NCI-H146 treated with DMSO at 0.1 percent for 48 hours (cell line): ENCODE results near the gene PPP1R12B.
"Not testable (repeated sequence)": the region's sequence is repeated elsewhere in the genome, so short reads cannot be mapped to it uniquely, and the experiment has no call there.

Experiments
- DNase-seq: peaks from one replicate; lab custom pipeline; 2025; ENCODE audit not compliant: unreplicated experiment; lab: John Stamatoyannopoulos, UW

PPP1R12B gene

GRCh38 chr1:202577381-202577780, 228.9 kb downstream of the PPP1R12B start:
- no peak for DNase-seq

DNA sequence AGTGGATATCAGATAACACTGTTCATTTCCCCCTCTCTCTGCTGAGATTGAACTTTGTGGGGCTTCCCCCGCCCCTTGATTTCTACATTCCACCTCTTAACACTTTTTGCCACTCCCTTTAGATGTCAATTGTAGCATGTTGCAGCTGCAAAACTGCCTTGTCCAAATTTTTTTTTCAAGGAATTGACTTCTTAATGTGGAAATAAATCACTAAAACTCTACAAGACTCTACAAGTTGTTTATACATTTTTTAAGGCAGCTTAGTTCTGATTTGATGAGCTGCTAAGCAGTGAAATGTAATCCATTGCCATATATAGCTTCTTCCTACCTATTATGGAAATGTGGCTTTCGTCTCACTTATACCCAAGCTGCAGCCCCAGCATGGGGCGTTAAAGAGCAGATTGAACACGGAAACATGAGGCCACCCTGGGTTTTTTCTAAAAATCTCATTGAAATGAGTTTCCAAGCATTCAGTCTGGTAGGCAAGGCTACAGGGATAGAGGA, 229.6 kb downstream of the PPP1R12B start:
- no peak for DNase-seq

DNA sequence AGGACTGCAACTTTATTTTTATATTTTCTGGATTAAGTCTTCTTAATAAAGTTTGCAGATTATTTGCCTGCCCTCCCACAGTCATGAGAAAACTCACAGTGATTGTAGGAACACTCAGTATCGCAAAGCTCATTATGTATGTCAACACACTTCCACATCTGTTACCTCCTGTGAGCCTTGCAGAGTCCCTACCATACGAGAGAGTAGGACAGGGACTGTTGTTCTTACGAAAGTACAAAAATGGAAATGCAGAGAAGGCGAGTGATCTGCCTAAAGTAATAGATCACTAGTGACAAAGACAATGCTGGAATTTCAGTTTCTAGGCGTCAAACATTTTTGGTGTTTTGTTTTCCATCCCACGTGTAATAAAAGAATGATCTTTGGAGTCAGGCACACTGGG, 230.1 kb downstream of the PPP1R12B start:
- no peak for DNase-seq

DNA sequence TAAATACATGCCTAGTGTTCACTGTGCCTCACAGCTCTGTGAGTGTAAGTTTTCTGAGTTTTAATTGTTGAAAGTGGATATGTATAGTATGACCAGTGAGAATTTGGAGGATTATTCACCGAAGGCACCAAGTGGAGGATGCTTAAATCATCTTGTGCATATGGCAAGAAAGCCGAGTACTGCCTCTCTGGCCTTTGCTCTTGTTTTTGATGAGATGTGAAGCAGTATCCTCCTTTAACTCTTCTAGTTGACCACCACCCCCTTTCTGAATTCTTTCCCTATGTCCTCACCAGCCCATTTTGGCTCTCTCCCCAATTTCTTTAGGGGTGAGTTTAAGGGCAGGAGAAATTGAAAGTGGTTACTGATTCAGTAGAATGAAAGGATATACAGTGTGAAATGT, 231.3 kb downstream of the PPP1R12B start:
- DNase-seq = no peak

DNA sequence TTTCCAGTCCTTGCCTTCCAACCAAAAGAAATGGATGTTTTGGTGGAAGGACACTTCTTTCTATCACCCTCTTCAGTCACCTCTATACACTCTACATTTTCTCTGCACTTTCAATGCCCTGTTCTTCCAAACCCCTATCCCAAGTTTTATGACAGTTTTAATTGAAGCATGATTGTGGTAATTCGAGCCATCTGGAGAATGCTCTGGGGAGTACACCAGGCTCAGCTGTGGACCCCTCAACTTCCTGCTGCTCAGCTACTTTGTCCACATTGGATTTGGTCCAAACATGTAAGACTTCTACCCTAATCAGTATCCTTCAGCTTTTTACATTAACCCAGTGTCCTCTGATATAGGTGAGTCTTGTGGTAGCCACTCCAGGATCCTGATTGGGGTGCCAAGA, 232.1 kb downstream of the PPP1R12B start:
- DNase-seq = no peak

DNA sequence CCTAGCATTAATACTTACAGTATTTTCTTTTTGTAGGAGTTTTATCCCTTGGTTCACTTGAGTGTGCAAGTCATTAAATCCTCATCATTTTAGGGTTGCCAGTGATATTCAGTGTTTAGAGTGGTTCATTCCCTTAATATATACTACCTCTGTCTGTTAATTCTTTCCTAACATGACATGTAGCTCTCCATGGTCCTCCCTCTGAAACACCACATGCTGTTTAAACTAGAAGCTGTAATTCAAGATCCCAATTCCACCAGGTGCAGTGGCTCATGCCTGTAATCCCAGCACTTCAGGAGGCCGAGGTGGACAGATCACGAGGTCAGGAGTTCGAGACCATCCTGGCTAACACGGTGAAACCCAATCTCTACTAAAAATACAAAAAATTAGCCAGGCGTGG, 233.9 kb downstream of the PPP1R12B start:
- DNase-seq = not testable (repeated sequence)

- DNase-seq = no peak
Observed at GRCh38 chr1:202584707-202585589, 236.4 kb downstream of the PPP1R12B start.

DNA sequence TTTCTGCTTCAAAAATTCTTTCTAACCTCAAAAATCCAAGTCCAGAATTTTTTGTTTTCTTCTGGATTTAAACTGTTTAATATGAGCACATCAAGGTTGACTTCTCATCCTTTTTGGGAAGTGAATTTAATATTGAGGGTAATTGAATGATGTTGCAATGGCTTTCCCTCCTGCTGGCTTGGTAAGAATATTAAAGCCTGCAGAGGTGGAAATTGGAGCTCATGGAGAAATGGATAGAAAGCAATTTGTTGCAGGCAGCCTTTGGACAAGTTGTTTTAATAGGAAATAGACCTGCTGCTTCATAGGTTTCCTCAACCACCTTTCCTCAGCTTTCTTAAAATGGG, 237.1 kb downstream of the PPP1R12B start:
- no peak for DNase-seq

DNA sequence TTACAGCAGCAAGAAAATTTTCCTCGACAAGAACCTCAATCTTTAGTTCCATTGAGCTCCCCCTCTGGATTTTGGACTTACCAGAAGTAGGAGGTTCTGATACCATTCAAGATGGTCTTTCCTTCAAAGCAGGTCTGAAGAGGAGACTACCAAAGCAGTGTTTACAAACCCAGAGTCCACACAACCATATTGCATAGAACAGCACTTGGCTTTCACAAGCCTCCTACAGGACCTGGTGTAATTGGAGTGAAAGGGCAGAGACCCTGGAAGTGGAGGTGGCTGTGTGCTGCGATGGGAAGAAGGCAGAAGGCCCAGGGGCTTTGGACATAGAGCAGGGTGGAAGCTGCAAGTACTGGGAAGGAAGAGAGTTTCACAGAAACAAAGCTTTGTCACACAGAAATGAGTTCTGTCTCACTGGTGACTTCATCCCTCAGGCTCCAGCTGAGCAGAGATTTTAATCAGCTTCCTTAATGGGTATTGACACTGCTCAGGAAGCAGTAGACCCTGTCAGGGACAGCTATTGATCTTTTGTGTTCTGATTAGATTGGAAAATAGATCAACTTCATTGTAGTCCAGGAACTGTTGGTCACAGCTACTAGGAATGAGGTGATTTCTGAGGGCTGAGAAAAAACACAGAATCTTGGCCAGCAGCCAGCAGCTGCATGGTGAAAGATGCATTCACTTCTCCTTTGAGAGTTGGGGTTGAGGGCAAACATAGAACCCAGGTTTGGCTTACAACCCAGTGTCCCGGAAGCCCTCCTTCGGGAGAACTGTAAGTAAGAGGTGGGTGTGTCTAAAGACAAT, 237.7 kb downstream of the PPP1R12B start:
- peak; percentile 24 for DNase-seq

DNA sequence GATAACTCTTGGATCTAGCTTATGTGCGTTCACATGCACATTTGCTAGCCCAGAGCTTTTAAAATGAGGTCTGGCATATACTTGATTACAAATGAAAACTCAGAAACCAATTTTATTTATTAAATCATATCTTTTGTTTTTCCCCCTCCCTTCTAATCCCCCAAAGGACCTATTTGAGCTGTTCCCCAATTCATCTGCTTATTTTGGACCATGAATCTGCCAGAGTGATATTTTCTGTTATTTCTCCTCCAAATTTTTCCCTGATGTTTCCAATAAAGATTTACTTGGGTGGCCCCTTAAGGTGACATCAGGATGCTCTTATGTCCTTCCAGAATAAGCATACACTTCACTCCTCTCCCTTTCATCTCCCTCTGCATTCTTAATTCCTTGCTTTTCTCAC, 238.4 kb downstream of the PPP1R12B start:
- DNase-seq = no peak

DNA sequence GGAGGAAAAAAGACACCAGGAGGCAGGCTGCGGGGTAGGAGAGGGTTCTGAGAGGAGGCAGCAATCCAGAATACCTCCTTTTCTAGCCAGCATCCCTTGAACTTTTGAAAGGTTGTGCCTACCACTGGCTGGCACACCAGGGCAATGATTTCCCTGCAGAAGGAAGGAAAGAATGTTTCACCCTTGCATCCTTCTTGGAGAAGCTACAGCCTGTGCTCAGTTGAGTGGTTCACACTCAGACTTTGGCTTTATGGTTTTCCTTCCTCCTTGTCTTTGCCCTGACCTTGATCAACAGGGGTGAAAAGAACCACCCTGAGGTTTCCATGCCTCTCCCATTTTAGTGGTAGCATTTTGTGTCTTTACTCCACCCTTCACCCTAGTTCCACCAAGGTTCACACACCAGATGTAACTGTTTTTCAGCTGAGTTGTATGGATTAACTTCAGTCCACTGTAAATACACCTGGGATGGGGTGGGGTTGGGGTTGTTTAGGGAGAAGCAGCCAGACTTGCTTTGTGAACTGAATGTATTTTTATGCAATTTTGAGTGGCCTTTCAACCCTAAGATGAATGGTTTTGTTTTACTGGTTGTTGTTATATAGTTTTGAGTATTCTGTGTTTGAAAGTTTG, 239.5 kb downstream of the PPP1R12B start:
- no peak for DNase-seq

DNA sequence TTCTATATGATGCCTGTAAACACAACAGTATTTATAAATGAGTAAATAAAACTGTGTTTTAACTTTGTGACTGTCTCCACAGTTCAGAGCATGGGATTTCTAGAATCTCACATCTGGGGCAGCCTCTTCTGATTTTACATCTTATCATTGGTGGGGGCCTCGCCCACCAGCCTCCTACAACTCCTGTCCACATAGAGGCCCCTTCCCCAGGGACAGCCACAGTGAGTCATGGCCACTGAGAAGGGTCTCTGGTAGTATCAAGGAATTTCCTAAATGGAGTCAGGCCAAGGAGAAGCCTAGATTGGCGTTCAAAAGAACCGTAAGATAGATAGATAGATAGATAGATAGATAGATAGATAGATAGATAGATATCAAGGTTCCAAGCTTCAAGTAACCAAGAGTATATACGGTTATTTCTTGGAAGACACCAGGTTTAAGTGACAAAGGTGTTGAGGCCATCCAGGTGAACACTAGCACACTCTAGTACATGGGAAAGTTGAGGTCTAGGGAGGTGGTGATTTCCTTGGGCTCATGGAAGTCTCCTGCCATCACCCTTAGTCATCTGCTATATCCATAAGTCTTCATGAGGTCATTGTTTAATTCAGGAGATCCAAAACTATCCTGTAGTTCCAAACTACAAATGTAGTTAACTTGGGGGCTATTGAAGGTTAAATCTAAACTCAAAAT, 240.1 kb downstream of the PPP1R12B start:
- DNase-seq = no peak

GRCh38 chr1:202589190-202589930, 240.9 kb downstream of the PPP1R12B start:
- no peak for DNase-seq

GRCh38 chr1:202590126-202590525, 241.6 kb downstream of the PPP1R12B start:
- no peak for DNase-seq

GRCh38 chr1:202590975-202591411, 242.5 kb downstream of the PPP1R12B start:
- DNase-seq = no peak

DNA sequence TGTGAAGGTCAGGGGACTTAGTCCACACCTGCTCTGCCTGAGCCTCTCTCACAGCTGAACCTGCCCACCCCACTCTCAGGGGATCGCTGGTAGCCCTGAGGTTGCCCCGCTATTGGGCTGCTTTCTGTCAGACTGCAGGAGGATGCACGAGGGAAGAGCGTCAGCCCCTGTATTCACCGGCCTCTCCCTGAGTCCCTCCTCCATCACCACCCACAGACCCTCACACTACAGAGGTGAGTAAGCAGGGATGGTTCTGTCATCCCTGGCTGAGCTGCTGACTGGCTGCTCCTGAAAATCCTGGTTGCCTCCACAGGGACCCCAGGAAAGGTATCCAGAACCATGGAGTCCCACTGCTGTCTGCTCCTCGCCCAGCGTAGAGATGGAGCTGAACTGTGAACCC, 243.0 kb downstream of the PPP1R12B start:
- DNase-seq = no peak

DNA sequence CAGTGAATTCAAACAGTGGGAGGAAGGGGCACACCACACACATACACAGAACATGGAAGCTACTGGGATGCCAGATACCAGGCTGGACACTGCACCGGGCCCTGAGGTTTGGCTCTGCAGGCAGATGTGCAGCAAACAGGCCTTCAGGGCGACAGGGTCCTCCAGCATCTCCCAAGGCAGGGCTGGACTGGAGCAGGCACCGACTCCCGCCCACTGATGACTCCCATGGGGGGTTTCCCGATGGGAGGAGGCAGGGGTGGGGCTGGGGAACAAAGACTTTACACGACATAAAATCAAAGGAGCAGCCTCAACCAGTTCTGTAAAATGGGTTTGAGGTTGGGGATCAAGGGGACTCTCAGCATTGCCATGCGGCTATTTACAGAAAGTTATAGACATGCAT, 243.6 kb downstream of the PPP1R12B start:
- no peak for DNase-seq

DNA sequence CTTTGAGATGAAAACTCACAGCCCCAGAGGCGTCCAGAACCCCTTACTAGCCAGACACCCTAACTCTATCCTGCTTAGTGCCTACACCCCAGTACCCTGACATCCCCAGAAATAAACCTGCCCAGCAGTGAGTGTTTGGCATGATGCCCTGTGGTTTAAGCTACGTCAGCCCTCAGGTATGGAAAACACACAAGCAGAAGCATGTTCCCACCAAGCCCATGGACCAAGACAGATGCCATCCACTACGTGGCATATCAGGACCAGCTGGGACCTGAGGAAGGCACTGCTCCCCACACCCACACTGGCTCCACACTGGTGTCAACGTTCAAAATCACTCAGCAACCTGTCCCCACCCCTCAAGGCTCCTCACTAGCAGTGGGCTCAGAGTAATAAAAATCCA, 245.3 kb downstream of the PPP1R12B start:
- no peak for DNase-seq

DNA sequence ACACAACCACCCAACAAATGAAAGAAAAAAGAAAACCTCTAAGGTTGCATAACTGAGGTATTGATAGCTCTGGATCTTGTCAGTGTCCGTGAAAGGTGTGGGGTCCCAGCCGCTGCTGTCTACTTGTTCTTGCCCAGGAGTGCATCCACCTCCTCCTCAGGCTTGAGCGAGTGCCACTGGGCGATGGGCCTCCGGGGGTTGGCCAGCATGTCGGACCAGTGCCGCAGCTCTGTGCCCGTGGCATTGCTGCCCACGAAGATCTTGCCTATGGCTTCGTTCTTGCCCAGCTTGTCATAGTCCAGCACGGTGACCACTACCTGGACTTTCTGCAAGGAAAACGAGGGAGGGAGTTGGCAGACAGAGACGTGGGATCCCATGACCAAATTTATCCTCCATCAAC, 248.1 kb downstream of the PPP1R12B start:
- no peak for DNase-seq

GRCh38 chr1:202597090-202597761, 248.7 kb downstream of the PPP1R12B start:
- no peak for DNase-seq
